NCI-H82 (cell line): Measurements from ENCODE around the gene PRSS2.

ENCODE experiments used
- DNase-seq: peaks from one replicate; lab custom pipeline; 2025; lab: John Stamatoyannopoulos, UW

The PRSS2 gene

DNA sequence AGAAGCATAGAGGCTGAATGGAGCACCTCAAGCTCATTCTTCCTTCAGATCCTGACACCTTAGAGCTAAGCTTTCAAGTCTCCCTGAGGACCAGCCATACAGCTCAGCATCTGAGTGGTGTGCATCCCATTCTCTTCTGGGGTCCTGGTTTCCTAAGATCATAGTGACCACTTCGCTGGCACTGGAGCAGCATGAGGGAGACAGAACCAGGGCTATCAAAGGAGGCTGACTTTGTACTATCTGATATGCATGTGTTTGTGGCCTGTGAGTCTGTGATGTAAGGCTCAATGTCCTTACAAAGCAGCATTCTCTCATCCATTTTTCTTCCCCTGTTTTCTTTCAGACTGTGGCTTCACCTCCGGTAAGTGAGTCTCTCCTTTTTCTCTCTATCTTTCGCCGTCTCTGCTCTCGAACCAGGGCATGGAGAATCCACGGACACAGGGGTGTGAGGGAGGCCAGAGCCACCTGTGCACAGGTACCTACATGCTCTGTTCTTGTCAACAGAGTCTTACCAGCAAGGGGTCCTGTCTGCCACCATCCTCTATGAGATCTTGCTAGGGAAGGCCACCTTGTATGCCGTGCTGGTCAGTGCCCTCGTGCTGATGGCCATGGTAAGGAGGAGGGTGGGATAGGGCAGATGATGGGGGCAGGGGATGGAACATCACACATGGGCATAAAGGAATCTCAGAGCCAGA lies 31.0 kb downstream of the PRSS2 start:
- no peak for DNase-seq

DNA sequence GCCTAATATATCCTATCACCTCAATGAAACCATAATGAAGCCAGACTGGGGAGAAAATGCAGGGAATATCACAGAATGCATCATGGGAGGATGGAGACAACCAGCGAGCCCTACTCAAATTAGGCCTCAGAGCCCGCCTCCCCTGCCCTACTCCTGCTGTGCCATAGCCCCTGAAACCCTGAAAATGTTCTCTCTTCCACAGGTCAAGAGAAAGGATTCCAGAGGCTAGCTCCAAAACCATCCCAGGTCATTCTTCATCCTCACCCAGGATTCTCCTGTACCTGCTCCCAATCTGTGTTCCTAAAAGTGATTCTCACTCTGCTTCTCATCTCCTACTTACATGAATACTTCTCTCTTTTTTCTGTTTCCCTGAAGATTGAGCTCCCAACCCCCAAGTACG lies 31.5 kb downstream of the PRSS2 start:
- DNase-seq: no peak

DNA sequence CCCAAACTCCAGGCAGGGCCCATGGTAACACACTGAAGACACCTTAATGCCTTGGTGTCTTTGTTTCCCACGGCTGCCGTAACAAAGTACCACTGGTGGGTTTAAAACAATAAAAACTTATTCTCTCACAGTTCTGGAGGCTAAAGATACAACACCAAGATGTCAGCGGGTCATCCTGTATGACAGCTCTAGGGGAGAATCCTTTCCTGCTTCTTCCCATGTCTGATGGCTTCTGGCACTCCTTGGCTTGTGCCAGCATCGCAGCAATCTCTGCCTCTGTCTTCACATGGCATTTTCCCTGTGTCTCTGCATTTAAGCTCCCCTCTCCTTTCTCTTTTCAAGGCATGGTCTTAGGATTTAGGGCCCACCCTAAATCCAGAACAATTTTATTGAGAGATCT lies 33.1 kb downstream of the PRSS2 start:
- DNase-seq: no peak

DNA sequence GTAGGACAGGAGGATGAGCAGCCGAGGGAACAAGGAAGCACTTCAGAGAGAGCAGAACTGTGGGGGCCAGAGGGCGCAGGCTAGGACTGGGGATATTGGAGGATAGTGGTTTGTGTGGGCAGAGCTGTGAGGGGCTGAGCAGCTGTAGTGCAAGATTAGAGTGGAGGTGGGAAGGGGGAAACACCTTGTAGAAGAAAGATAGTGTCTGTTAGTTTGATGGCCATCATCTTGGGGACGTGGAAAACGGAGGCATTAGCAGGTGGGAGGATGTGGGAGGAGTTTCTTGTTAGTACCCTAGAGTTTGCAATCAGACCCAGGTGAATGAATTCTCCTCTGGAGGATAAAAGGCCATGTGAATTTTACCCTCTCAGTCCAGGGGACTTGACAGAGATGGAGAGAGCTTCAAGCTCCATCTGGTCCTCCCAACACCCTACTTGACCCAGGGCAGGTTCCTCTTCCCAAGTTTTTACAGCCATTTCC lies 34.0 kb downstream of the PRSS2 start:
- DNase-seq: no peak

DNA sequence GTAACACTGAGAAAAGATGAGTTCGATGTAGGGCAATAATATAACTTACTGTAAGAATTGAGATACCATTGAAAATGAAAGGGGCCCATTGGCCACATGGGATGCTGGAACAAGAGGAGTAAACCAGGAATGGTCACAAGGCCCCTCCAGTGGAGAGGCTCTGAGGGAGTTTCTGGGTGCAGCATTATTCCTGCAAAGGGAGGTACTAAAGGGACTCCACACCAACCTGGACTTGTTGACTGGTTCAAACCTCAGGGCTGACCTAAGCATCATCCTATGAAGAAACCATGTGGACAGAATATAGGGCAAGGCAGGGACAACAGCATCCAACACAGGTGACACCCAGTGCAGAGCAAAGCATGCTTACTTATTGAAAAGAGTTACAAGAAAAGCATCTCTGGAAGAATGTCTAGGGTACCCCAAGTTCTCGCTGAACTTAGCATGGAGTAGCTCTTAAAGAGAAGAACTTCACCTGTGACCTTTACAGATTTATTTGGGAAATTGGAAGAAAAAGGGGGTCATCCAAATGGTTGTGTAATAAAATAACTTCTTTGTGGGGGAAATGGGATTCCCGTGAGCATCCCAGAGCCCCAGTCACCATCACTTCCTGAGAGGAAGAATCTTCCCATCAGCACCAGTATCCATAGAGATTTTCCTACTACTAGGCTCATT lies 34.7 kb downstream of the PRSS2 start:
- DNase-seq: no peak

DNA sequence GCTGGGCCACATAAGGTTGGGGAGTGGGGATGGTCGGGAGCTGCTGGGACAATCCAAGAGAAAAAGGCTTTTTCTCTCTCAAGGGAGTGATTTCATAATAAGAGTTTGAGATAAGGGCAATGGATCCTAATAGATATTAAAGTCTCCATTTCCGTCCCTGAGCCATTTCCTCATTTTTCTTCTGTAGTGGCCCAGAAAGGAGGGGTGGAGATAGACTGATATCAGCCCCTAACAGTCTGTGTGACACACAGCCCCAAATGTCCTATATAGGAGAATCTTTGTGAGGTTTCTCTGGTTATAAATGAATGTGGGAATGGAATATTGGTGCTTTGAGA lies 35.2 kb downstream of the PRSS2 start:
- DNase-seq: no peak

DNA sequence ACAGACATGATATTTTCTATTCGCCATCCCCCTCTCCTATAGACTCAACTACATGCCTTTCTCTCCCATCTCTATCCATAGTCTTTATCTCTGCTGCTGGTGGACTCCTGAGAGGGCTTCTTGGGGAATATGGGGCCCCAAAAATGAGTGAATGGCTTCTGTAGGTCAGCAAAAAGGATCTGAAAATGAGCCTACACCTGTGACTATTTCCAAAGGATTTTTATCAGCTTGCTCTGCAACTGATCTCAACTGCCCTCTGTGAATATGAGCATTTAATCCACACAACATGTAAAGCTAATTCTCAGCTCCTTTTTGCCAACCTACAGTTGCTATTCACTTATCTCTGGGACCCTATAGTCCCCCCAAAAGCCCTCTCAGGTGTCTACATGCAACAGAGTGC lies 36.2 kb downstream of the PRSS2 start:
- no peak for DNase-seq

DNA sequence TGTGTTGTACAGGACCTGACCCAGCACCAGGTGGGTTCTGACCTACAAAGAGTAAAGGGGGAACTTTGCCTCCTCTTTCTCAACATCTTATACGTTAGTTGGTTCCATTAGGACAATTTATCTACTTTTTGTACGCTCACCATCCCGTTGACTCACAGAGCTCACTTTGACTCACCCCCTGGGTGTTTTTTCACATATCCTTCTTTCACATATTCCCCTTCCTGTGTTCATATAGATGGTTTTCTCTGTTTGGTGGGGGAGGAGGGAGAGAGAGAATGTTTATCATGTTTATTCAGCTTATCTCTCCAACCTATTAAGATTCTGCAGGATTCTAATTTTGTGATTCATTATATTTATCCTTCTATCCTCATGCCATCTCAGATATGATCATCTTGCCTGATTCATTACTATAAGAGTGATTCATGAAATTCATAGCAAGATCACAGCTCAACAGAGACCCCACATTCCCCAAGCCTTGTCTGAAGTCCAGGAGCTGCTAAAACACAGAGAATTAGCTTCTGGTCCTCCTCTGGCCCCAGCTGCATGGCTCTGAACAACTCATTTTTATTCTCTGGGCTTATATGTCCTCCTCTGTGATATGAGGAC lies 37.2 kb downstream of the PRSS2 start:
- no peak for DNase-seq

DNA sequence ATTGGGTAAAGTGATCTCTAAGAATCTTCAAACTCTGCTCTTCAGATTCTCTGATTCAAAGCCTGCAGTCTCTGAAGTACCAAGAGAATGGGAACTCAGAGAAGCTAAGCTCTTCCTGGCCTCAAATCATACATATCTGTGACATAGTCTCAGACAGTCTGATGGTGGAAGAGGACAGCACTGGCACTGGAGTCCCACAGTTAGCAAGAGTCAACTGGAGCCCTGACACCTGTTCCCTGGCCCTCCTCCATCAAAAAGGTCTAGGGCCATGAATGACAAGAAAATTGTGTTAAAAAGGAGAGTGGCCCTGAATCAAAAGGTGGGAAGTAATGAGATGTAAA lies 37.7 kb downstream of the PRSS2 start:
- no peak for DNase-seq

DNA sequence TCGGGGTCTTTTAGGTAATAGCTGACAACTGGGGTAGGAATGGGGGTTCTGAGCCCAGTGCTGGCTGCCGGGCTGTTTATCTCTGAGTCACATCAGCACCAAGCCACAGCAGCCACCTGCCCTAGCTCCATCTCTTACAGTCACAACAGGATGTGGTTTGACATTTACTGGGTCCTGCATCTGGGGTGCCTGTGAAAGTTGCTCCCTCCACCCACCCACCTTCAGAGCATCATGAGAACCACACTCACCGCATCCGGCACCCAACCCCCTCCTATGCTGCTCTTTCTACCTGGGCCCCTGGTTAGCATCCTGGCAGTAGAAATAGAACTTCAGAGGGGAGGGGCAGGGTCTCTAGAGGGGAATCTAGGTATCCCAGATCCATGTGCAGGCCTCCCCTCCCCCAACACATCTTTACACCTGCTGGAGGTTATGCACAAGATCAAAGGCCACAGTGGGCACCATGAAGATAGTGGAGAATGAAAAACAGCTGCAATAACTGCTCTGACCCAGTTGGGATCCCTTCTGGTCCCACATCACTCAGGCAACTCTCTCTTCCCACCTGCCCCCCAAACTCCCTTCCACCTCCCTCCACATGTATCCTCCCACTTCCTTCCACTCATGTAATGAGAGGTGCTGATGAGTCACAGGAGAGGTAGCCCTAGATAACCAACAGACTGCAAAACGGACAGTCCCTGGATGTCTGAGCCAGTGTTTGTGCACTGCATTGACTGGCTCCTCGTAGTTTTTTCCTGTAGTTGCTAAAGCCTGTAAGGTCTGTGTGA lies 38.2 kb downstream of the PRSS2 start:
- DNase-seq: no peak

DNA sequence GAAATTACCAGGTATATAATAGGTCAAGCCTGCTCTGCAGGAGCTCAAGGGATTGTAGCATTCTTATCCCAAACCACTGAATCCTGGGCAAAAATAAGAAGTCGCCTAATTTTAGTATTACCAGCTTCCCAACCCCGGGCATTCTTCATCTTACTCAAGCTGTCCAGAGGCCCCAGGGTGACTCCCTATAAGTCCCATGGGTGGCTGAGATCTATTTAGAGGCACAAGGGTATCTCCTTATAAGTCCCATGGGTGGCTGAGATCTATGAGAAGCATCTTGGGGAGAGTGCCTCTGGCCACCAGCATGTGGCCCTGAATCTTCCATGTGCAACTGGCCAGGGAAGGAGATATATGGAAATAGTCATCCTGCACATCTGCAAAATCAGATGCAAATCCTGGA lies 38.9 kb downstream of the PRSS2 start:
- DNase-seq: no peak

DNA sequence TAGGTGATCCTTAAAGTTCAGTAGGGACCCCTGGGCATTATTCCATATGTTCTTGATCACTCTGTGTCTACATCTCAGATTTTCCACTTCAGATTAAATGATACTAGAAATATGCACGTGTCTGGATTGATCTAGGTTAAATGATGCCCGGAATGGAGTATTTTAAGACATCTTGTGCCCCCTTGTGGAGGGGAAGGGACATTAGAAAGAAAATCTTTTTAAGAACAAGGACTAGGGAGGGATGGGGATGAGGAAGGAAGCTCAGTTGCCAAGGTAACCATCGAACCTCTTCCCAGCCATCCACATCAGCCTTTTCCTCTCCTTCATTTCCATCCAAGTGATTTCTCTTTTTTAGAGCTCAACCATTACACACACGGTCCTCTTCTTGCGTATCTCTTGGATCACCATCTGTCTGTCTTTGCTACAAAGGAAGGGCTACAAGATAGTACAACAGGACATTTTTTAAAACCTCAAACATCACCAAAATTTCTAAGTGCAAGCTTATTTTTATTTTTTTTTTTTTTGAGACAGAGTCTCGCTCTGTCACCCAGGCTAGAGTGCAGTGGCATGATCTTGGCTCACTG lies 40.5 kb downstream of the PRSS2 start:
- peak; percentile 73 for DNase-seq

DNA sequence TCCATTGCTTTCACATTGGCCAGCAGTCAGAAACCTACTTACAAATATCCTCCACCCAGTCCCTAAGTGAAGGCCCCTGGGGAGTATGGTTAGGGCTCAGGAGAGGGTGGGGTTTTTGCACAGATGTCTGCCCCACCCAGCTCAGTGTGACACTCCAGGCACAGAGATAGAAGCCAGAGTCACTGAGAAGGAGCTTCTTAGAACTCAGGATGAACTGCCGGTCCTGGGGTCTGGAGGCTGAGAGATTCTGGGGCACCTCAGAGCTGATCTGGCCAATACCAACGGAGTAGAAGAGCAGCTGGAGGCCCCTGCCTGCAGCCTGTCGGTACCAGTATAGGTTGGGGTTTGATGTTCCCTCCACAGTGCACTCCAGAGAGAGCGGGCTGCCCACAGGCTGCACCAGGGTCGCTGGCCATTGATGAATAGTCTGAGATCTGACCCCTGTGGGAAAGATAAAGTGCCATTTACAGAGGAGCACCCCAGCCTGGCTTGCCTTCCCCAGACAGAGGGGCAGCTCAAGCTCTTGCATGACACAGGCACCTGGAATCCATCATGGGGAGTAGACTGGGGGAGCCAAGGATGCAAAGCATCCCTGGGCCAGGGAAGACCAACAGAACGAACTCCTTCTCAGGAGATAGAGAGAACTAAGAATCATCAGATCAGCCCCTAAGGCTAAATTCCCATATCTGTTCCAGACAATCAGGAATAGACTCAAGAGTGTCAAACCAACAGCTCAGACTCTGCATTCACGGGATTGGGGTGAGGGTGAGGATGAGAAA lies 41.9 kb downstream of the PRSS2 start:
- DNase-seq: peak; percentile 70

DNA sequence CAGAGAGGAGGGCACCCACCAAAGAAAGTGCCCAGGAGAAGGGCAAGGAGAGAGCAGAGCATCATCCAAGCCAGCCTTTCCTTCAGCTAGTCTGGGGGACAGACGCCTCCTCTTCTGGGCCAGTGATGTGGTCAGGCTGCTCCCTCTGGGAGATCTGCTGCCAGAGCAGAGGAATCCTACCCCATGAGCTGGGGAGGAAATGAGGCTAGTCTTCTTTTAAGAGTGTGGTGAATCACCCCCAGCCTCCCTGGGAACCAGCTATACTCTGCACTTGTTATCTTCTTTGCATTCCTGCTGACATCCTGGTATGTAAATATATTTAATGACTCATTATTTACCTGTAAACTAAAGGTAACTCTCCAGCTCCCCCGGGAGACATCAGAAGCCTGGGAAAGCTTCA lies 42.5 kb downstream of the PRSS2 start:
- DNase-seq: no peak

DNA sequence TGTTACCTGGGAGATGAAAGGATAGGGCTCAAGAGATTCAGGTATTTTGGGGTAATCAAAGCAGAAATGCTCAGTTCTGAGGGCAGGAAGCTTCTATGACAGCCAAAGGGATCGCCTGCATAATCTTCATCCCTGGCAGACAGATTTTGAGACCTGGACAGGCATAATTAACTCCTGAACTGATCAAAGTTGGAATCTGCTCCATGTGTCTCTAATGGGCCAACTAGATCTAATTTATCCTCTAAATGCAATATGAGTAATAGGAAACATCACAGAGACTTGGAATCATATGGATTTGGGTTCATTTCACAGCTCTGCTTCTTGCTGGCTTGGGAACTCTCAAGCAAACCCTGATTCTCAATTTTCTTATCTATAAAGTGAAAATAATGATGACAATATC lies 42.9 kb downstream of the PRSS2 start:
- DNase-seq: no peak

DNA sequence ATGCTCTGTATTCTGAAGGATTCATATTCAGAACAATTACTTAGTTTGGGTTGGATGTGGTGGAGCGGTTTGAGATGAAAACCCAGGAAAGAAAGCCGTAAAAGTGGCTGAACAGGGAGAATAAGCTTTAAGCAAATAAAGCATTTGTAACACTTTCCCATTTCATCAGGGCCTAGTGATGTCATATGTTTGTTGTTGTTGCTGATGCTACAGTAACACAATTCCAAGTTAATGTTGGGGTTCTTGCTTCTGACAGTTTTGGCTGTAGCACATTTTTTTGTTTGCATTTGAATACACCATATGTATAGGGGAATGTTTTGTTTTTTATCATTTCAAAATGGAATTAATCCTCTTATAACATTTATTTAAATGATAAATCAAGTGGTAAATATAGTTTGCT lies 43.7 kb downstream of the PRSS2 start:
- no peak for DNase-seq

DNA sequence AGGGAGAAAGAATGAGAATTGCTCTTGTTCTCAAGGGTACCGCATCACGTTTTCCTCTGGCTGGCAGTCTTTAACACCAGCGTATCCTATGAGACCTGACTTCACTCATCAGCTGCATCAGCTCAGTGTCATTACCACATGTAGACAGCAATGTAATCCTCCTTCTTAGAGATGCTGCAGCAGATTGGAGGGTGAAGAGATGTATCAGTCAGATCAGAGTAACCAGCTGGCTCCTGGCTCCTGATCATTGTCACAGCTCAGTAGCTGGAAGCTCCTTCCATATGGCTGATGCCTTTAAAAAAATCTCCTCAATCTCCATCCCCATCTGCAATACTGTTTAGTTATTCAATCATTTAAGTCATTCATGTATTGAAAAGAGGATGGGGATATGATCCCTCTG lies 44.4 kb downstream of the PRSS2 start:
- peak; percentile 97 for DNase-seq

DNA sequence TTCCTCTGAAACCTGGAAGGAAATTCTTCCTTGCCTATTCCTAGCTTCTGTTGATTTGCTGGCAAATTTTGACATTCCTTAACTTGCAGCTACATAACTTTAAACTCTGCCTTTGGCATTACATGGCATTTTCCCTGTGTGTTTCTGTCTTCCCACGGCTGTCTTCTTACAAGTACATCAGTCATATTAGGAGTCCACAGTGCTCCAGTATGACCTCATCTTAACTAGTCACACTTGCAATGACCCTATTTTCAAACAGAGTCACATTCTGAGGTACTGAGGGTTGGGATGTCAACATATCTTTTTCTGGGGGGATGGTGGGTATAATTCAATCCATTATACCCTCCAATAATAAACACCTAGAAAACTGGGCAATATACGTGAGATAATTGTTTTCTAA lies 46.7 kb downstream of the PRSS2 start:
- no peak for DNase-seq

DNA sequence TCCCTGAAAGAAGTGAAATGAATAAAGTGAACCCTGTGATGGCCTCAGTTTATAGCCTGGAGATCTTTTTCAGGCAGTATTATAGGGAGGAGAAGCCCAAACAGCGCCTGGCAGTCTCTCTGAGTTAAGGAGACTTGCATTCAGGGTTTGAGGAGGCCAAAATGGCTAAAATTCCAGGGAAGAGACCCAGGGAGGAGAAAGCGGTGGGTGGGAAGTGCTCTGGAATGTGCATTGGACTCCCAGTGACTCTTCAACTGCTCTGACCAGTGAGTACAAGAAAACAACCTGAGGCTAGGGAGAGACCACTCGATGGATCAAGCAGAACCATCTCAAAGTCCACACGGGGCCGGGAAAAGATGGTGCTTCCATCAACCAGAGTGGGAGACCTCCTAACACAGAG lies 48.8 kb downstream of the PRSS2 start:
- no peak for DNase-seq

DNA sequence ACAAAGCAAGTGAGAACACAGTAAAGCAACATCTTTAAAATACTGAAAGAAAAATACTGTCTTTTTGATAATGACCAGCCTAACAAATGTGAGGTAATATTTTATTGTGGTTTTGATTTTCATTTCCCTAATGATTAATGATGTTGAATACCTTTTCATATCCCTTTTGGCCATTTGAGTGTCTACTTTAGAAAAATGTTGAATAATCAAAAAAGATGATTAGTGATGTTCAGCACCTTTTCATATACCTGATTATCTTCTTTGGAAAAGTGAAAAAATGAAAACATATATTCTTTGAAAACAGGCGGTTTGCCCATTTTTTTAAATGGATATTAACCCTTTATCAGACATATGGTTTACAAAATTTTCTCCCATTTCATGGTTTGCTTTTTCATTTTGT lies 51.9 kb downstream of the PRSS2 start:
- no peak for DNase-seq
